Measurements from ENCODE around the gene RAB35. TPM values are rescaled to one million over a fixed set of nuclear protein-coding genes. Genes with fewer than 3 reads are reported as not detected.

RAB35 gene
- polyA plus RNA-seq, 1 donor from 2014 or later: 60.2 TPM

GRCh38 chr12:120102189-120103043 lies 14.1 kb downstream of the RAB35 start:
- Histone ChIP-seq H3K9me3 (ENCODE audit: low read length) (no peaks in the 10 kb centered on the region), H4K20me1 (ENCODE audit: insufficient read depth) (peaks cover 3% of the 10 kb centered on the region), H3K36me3 (ENCODE audit: insufficient read depth, low read length) (no peaks in the 10 kb centered on the region), H3K27ac (ENCODE audit: low read length) (no peak overlapping the region), H3F3A (ENCODE audit: insufficient read depth, low read length, poor library complexity, severe bottlenecking) (no peaks in the 10 kb centered on the region), H3K27me3 (ENCODE audit: insufficient read depth, low read depth, low read length) (no peaks in the 10 kb centered on the region), H3K9me2 (ENCODE audit: insufficient read depth, low read length) (no peaks in the 10 kb centered on the region), H3K4me3 (ENCODE audit: low read length) (no peak overlapping the region), H3K4me2 (ENCODE audit: low read length) (no peak overlapping the region), H2AFZ (ENCODE audit: low read depth, low read length) (no peak overlapping the region), H3K9ac (ENCODE audit: low read length) (no peak overlapping the region), H3K79me2 (replicated peaks; ENCODE audit: insufficient read depth, low read length) (no peaks in the 10 kb centered on the region)
- TF ChIP-seq EZH2 (IDR thresholded peaks at IDR 0.05; ENCODE audit: borderline replicate concordance, insufficient read depth, low read length, poor library complexity, severe bottlenecking) (no peak), TAF1 (IDR thresholded peaks at IDR 0.05; ENCODE audit: low read depth) (no peak), CTCF (IDR thresholded peaks at IDR 0.05; ENCODE audit: poor library complexity, severe bottlenecking) (no peak), POLR2AphosphoS5 (IDR thresholded peaks at IDR 0.05) (no peak), EP300 (conservative IDR thresholded peaks at IDR 0.05; ENCODE audit: poor library complexity, severe bottlenecking) (no peak)
- TF ChIP-seq, protein P1, sequence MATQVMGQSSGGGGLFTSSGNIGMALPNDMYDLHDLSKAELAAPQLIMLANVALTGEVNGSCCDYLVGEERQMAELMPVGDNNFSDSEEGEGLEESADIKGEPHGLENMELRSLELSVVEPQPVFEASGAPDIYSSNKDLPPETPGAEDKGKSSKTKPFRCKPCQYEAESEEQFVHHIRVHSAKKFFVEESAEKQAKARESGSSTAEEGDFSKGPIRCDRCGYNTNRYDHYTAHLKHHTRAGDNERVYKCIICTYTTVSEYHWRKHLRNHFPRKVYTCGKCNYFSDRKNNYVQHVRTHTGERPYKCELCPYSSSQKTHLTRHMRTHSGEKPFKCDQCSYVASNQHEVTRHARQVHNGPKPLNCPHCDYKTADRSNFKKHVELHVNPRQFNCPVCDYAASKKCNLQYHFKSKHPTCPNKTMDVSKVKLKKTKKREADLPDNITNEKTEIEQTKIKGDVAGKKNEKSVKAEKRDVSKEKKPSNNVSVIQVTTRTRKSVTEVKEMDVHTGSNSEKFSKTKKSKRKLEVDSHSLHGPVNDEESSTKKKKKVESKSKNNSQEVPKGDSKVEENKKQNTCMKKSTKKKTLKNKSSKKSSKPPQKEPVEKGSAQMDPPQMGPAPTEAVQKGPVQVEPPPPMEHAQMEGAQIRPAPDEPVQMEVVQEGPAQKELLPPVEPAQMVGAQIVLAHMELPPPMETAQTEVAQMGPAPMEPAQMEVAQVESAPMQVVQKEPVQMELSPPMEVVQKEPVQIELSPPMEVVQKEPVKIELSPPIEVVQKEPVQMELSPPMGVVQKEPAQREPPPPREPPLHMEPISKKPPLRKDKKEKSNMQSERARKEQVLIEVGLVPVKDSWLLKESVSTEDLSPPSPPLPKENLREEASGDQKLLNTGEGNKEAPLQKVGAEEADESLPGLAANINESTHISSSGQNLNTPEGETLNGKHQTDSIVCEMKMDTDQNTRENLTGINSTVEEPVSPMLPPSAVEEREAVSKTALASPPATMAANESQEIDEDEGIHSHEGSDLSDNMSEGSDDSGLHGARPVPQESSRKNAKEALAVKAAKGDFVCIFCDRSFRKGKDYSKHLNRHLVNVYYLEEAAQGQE (IDR thresholded peaks at IDR 0.05; ENCODE audit: borderline replicate concordance): no peak

DNA sequence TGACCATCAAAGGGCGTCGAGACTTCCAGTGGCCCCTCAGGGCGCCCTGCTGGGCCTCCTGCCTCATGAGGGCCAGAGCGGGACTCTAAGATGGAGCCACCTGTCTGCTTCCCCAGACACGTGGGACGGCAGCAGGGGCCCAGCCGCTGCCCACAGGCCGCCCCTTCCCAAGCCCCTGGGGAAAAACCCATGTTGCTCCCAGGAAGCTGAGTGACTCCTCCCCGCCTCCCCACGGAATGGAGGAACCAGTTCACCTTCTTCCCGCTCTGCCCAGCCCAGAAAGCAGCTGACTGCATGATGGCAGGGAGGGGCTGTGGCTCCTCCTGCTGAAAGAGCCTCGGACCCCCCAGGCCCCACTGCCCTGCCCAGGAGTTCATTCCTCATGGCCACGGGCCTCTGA lies 14.9 kb downstream of the RAB35 start:
- Histone ChIP-seq H3K36me3 (ENCODE audit: insufficient read depth, low read length) (no peaks in the 10 kb centered on the region), H3K9me3 (ENCODE audit: low read length) (no peaks in the 10 kb centered on the region), H3K4me3 (ENCODE audit: low read length) (no peak overlapping the region), H3K79me2 (replicated peaks; ENCODE audit: insufficient read depth, low read length) (no peaks in the 10 kb centered on the region), H3K4me2 (ENCODE audit: low read length) (no peak overlapping the region), H3K27me3 (ENCODE audit: insufficient read depth, low read depth, low read length) (no peaks in the 10 kb centered on the region), H3K27ac (ENCODE audit: low read length) (no peak overlapping the region), H3K9me2 (ENCODE audit: insufficient read depth, low read length) (no peaks in the 10 kb centered on the region), H3F3A (ENCODE audit: insufficient read depth, low read length, poor library complexity, severe bottlenecking) (no peaks in the 10 kb centered on the region), H4K20me1 (ENCODE audit: insufficient read depth) (peaks cover 3% of the 10 kb centered on the region), H2AFZ (ENCODE audit: low read depth, low read length) (no peak overlapping the region), H3K9ac (ENCODE audit: low read length) (no peak overlapping the region)
- TF ChIP-seq MXI1 (conservative IDR thresholded peaks at IDR 0.05; ENCODE audit: poor library complexity, severe bottlenecking) (no peak), POLR2AphosphoS5 (IDR thresholded peaks at IDR 0.05) (no peak), TAF1 (IDR thresholded peaks at IDR 0.05; ENCODE audit: low read depth) (no peak), SMC3 (conservative IDR thresholded peaks at IDR 0.05; ENCODE audit: poor library complexity) (no peak), RAD21 (conservative IDR thresholded peaks at IDR 0.05) (no peak), CTCF (IDR thresholded peaks at IDR 0.05; ENCODE audit: poor library complexity, severe bottlenecking) (no peak), EZH2 (IDR thresholded peaks at IDR 0.05; ENCODE audit: borderline replicate concordance, insufficient read depth, low read length, poor library complexity, severe bottlenecking) (no peak), EP300 (conservative IDR thresholded peaks at IDR 0.05; ENCODE audit: poor library complexity, severe bottlenecking) (no peak)
- TF ChIP-seq, protein P1 (IDR thresholded peaks at IDR 0.05; ENCODE audit: borderline replicate concordance): no peak

All from neural cell (in vitro differentiated cells).